HepG2 (cell line): Measurements from ENCODE around the gene CAPZA2. TPM values are rescaled to one million over a fixed set of nuclear protein-coding genes. Genes with fewer than 3 reads are reported as not detected.

Source experiments
- ATAC-seq: fragments of 200-7000 bp; cut with Tn5 transposase; 3 replicates; pipeline ENCODE4 v1.9.1; 2020; ENCODE audit warnings: mild to moderate bottlenecking, moderate library complexity
- BruUV-seq: library from RNA; stranded (reverse); fragments of 400-500 nt; replicated peaks from 2 replicates; lab custom pipeline; 2021; lab: Mats Ljungman, UMichigan
- CTCF ChIA-PET: fragments of 300-600 bp; formaldehyde crosslinking; extraction: SDS; loops from one replicate; lab custom pipeline; 2021; ENCODE audit warnings: low total read pairs, inconsistent platforms, low intra/inter-chr PET ratio; lab: Yijun Ruan, JAX
- POLR2A ChIA-PET: fragments of 350-600 bp; sonication (Branson Sonifier 250); formaldehyde crosslinking; loops from one replicate; lab custom pipeline; 2020; ENCODE audit warnings: antibody characterized with exemption, inconsistent platforms; lab: Yijun Ruan, JAX
- DNase-seq: peaks from one replicate; pipeline ENCODE4 v3.0.0-alpha.2; 2015; ENCODE audit warnings: low spot score
- FAIRE-seq: peaks from 3 replicates; lab custom pipeline; 2011; peaks lifted over from hg19 to GRCh38; lab: Jason Lieb, UNC
- H2AFZ ChIP-seq: one replicate; pipeline ENCODE4 v1.6.1; 2011; ENCODE audit warnings: low read length, inconsistent platforms
- H3K27ac ChIP-seq: fragments of 300-600 bp; 3 replicates; pipeline ENCODE4 v1.8.0; 2011; ENCODE audit warnings: mixed run types, mild to moderate bottlenecking, mixed read lengths, low read length, inconsistent platforms; ENCODE audit not compliant: insufficient read depth; ENCODE audit errors: extremely low read length
- H3K27me3 ChIP-seq, 2 experiments: fragments of 200-600 bp in 1 of 2; 2 replicates in 1 of 2; 3 replicates in 1 of 2; pipeline versions ENCODE4 v1.6.0 to v1.8.0; 2011; ENCODE audit warnings: low read length in 2 of 2, mild to moderate bottlenecking in 2 of 2, moderate library complexity in 2 of 2, inconsistent platforms in 1 of 2; ENCODE audit not compliant: insufficient read depth in 2 of 2, control insufficient read depth in 1 of 2
- H3K36me3 ChIP-seq, 2 experiments: fragments of 200-600 bp in 1 of 2; replicated peaks in 1 of 2; 2 replicates in 1 of 2; 3 replicates in 1 of 2; pipeline versions ENCODE4 v1.5.1 to v1.8.0; 2011; ENCODE audit warnings: low read length in 2 of 2, inconsistent platforms in 1 of 2; ENCODE audit not compliant: insufficient read depth in 2 of 2, control insufficient read depth in 1 of 2
- H3K4me1 ChIP-seq: 2 replicates; pipeline ENCODE4 v1.5.1; 2012; ENCODE audit warnings: low read length, inconsistent platforms; ENCODE audit not compliant: insufficient read depth
- H3K4me2 ChIP-seq: 2 replicates; pipeline ENCODE4 v1.6.0; 2011; ENCODE audit warnings: low read depth, low read length, inconsistent platforms
- H3K4me3 ChIP-seq, 3 experiments: fragments of 200-600 bp in 1 of 3; sonication (generic), shearing (Covaris generic) in 1 of 3; replicated peaks in 1 of 3; 2 replicates each; pipeline ENCODE4 v1.5.1; 2011 to 2016; ENCODE audit warnings: low read length in 3 of 3, inconsistent platforms in 2 of 3, low read depth in 2 of 3, mild to moderate bottlenecking in 2 of 3, control low read depth in 1 of 3, mixed read lengths in 1 of 3; ENCODE audit not compliant: insufficient read depth in 1 of 3
- H3K79me2 ChIP-seq: one replicate; pipeline ENCODE4 v1.6.1; 2011; ENCODE audit warnings: low read length, inconsistent platforms; ENCODE audit not compliant: insufficient read depth
- H3K9ac ChIP-seq: 2 replicates; pipeline ENCODE4 v1.6.0; 2011; ENCODE audit warnings: mild to moderate bottlenecking, low read depth, low read length, inconsistent platforms; ENCODE audit not compliant: insufficient read depth
- H3K9me3 ChIP-seq: 2 replicates; pipeline ENCODE4 v1.5.1; 2012; ENCODE audit warnings: mild to moderate bottlenecking, low read length
- H4K20me1 ChIP-seq: 2 replicates; pipeline ENCODE4 v1.6.0; 2011; ENCODE audit warnings: inconsistent platforms, mild to moderate bottlenecking, low read length, moderate library complexity; ENCODE audit not compliant: insufficient read depth
- FLYWCH1 ChIP-seq: sonication (generic); formaldehyde crosslinking; IDR thresholded peaks from 2 replicates; pipeline ENCODE4 v1.8.1; 2023; ENCODE audit warnings: mild to moderate bottlenecking, missing genetic modification reagents
- IKZF4 ChIP-seq: sonication (generic); formaldehyde crosslinking; IDR thresholded peaks from 2 replicates; pipeline ENCODE4 v1.5.1; 2020; ENCODE audit warnings: borderline replicate concordance, mild to moderate bottlenecking, low read depth, missing genetic modification reagents; ENCODE audit errors: not compliant biosample characterization
- KDM2A ChIP-seq: sonication (generic); formaldehyde crosslinking; IDR thresholded peaks from 2 replicates; pipeline ENCODE4 v1.4.0; 2020; ENCODE audit warnings: low read depth, missing genetic modification reagents, borderline replicate concordance
- POLR2G ChIP-seq: fragments of 200-400 bp; formaldehyde crosslinking; IDR thresholded peaks from 2 replicates; pipeline ENCODE4 v1.6.1; 2018; ENCODE audit warnings: mild to moderate bottlenecking, low read depth, low read length, moderate library complexity
- ZBTB37 ChIP-seq: sonication (generic); formaldehyde crosslinking; IDR thresholded peaks from 2 replicates; pipeline ENCODE4 v1.4.0; 2020; ENCODE audit warnings: mild to moderate bottlenecking, missing genetic modification reagents
- ZMYM3 ChIP-seq: sonication (generic); formaldehyde crosslinking; IDR thresholded peaks from 2 replicates; pipeline ENCODE4 v1.5.1; 2020; ENCODE audit warnings: mild to moderate bottlenecking, missing genetic modification reagents
- ZNF383 ChIP-seq: sonication (generic); formaldehyde crosslinking; IDR thresholded peaks from 2 replicates; pipeline ENCODE4 v1.4.0; 2020; ENCODE audit warnings: missing genetic modification reagents, mild to moderate bottlenecking, borderline replicate concordance
- ZNF678 ChIP-seq: sonication (generic); formaldehyde crosslinking; IDR thresholded peaks from 2 replicates; pipeline ENCODE4 v1.4.0; 2020; ENCODE audit warnings: mild to moderate bottlenecking, missing genetic modification reagents
- ZSCAN31 ChIP-seq: sonication (generic); formaldehyde crosslinking; IDR thresholded peaks from 2 replicates; pipeline ENCODE4 v1.5.0; 2020; ENCODE audit warnings: low read depth, mild to moderate bottlenecking, missing genetic modification reagents
- WGBS: methylation state at CpG from one replicate; pipeline ENCODE4 v1.1.6; 2017; ENCODE audit warnings: low lambda C conversion rate; 5-methylcytosine and 5-hydroxymethylcytosine counted together
- in situ Hi-C: cut with HindIII; loops from 2 replicates; pipeline ENCODE4 v1.10.0; 2017; ENCODE audit warnings: low pct_unique_long_range_greater_than_20kb; ENCODE audit not compliant: extremely low pct_ligation_motif_present
- intact Hi-C: fragments of 100-400 bp; cut with micrococcal nuclease; formaldehyde crosslinking; loops from one replicate; pipeline ENCODE4 v1.10.0; 2022; ENCODE audit not compliant: unreplicated experiment
- polyA plus RNA-seq, 8 experiments: library from polyadenylated mRNA; depleted of rRNA in 3 of 8; stranded (reverse) in 7 of 8; unstranded in 1 of 8; fragments of >200 nt; fragmentation: Illumina TruSeq in 4 of 8; extraction: Trizol in 4 of 8; gene quantifications; 2 replicates each; pipeline versions ENCODE4 v1.2.1 to v1.2.3, GENCODE V29; 2011 to 2016; ENCODE audit warnings: low read depth in 4 of 8, missing spikeins in 1 of 8, mixed read lengths in 1 of 8; ENCODE audit not compliant: insufficient read depth in 1 of 8
- total RNA-seq, 5 experiments: library from RNA; depleted of rRNA; stranded (reverse); fragments of >200 nt; fragmentation: Illumina TruSeq; extraction: Trizol; gene quantifications; 2 replicates each; pipeline ENCODE4 v1.2.3, GENCODE V29; 2016; ENCODE audit warnings: low read depth in 1 of 5
- TF ChIP-seq, protein P1 (sequence below): sonication (generic); formaldehyde crosslinking; conservative IDR thresholded peaks from 2 replicates; pipeline ENCODE4 v1.4.0; 2020; ENCODE audit warnings: missing genetic modification reagents
- TF ChIP-seq, protein P2 (sequence below), 2 experiments: sonication (generic) in 1 of 2; formaldehyde crosslinking in 1 of 2; IDR thresholded peaks; 2 replicates each; pipeline versions ENCODE4 v1.6.1 to v1.9.0; 2014 to 2022; ENCODE audit warnings: antibody characterized with exemption in 1 of 2, borderline replicate concordance in 1 of 2, inconsistent platforms in 1 of 2, low read depth in 1 of 2, missing genetic modification reagents in 1 of 2

Gene CAPZA2
- total and polyA plus RNA-seq, 2 of the 13 experiments (the other 11 are each of a cell fraction or from before 2014, with no cell fraction given) = 38.4 to 199 TPM

DNA sequence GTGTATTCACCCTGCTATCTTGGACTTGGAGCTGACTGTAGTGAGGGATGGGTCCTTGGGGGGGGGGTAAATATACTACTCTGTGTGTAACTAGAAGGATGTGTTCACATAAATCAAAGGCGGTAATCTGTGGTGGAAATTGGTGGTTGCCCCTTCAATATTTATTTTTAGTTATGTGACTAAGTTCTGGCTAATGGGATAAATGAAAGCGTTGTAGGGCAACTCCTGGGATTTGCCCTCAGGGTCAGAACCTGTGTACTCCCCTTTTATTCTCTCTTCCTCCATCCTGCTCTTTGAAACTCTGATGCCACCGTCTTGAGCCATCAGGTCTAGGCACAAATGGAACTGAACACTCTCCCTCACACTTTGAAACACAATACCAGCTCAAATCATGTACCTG, 66.6 kb downstream of the CAPZA2 start (continued):
- TF ChIP-seq, protein P1, sequence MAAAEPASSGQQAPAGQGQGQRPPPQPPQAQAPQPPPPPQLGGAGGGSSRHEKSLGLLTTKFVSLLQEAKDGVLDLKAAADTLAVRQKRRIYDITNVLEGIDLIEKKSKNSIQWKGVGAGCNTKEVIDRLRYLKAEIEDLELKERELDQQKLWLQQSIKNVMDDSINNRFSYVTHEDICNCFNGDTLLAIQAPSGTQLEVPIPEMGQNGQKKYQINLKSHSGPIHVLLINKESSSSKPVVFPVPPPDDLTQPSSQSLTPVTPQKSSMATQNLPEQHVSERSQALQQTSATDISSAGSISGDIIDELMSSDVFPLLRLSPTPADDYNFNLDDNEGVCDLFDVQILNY (CRISPR knock-in tag) = no peak
- TF ChIP-seq ZNF678 (CRISPR knock-in tag) = no peak

- BruUV-seq = no TSS peak
- WGBS = 15% methylated on average over 25 of the region's 25 CpGs
- Histone ChIP-seq H3K27ac (no peak overlapping the region), H2AFZ (no peak overlapping the region), H3K27me3 (no peaks in the 10 kb centered on the region; a peak in 2 of 5 replicates), H3K4me2 (peak overlapping the region; percentile 61), H3K79me2 (no peaks in the 10 kb centered on the region), H3K9me3 (no peaks in the 10 kb centered on the region), H4K20me1 (no peaks in the 10 kb centered on the region), H3K4me1 (peaks cover 43% of the 10 kb centered on the region), H3K9ac (no peak overlapping the region), H3K36me3 (no peaks in the 10 kb centered on the region), H3K4me3 (peak overlapping the region in 1 of 3 experiments; percentile 31; a peak in 2 of 6 replicates)
- peak; percentile 93 for FAIRE-seq
- DNase-seq = peak; percentile 62
- ChIA-PET POLR2A (no interaction called here), CTCF (interaction anchor here (0.7 to 2.8 kb wide), 4 partner anchors 55 to 197 kb away, joined by 3 to 33 read pairs (median 14); no protein-coding TSS in a partner anchor)
- ATAC-seq = peak; percentile 87
- intact Hi-C loops (loop anchor here (1.0 to 2.0 kb wide), 4 partner anchors 23 to 197 kb away; partner anchors contain the start of gene ST7), in situ Hi-C loops (loop anchor here (5.0 kb wide), 1 partner anchor 187 kb away; no protein-coding TSS in a partner anchor)
- no peak for TF ChIP-seq ZBTB37
- peak; percentile 72; the same call in 1 of the 2 replicates for TF ChIP-seq KDM2A (CRISPR knock-in tag)
- TF ChIP-seq POLR2G = no peak
- TF ChIP-seq ZSCAN31 (CRISPR knock-in tag) = no peak
- no peak for TF ChIP-seq FLYWCH1 (CRISPR knock-in tag)
- peak; percentile 59 for TF ChIP-seq ZMYM3 (CRISPR knock-in tag)
- no peak for TF ChIP-seq ZNF383 (CRISPR knock-in tag)
- no peak for TF ChIP-seq IKZF4
- TF ChIP-seq, protein P2, sequence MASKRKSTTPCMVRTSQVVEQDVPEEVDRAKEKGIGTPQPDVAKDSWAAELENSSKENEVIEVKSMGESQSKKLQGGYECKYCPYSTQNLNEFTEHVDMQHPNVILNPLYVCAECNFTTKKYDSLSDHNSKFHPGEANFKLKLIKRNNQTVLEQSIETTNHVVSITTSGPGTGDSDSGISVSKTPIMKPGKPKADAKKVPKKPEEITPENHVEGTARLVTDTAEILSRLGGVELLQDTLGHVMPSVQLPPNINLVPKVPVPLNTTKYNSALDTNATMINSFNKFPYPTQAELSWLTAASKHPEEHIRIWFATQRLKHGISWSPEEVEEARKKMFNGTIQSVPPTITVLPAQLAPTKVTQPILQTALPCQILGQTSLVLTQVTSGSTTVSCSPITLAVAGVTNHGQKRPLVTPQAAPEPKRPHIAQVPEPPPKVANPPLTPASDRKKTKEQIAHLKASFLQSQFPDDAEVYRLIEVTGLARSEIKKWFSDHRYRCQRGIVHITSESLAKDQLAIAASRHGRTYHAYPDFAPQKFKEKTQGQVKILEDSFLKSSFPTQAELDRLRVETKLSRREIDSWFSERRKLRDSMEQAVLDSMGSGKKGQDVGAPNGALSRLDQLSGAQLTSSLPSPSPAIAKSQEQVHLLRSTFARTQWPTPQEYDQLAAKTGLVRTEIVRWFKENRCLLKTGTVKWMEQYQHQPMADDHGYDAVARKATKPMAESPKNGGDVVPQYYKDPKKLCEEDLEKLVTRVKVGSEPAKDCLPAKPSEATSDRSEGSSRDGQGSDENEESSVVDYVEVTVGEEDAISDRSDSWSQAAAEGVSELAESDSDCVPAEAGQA (IDR thresholded peaks at IDR 0.05; ENCODE audit: low read depth) = no peak
- TF ChIP-seq, protein P2 (CRISPR knock-in tag; IDR thresholded peaks at IDR 0.05; ENCODE audit: borderline replicate concordance) = no peak
Measured at GRCh38 chr7:116929914-116930913, 67.8 kb downstream of the CAPZA2 start.
